ENCODE data around the gene SINHCAF.
"Not testable (repeated sequence)": the region's sequence is repeated elsewhere in the genome, so short reads cannot be mapped to it uniquely, and the experiment has no call there.

SINHCAF gene

GRCh38 chr12:31303466-31303865 lies 22.5 kb downstream of the SINHCAF start:
- DNase-seq, result no peak

GRCh38 chr12:31301311-31301710 lies 24.6 kb downstream of the SINHCAF start:
- DNase-seq, result no peak

DNA sequence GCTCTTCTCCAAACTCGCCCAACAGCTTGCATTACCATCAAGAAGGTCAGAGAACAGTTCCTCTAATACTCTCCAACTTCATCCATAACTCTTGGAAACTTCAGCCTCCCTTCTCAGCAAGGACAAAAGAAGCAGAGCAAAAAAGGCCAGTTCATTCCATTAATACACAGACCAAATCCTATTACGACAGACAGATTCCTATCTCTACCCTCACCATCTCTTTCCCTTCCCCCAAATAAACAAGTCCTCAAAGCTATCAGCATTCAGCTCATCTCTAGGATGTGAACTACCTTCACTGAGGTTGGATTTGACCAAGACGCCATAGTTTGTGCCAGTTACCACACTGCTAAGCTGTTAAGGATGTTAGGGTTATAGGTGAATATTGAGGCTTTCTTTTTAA lies 25.2 kb downstream of the SINHCAF start:
- no peak for DNase-seq

DNA sequence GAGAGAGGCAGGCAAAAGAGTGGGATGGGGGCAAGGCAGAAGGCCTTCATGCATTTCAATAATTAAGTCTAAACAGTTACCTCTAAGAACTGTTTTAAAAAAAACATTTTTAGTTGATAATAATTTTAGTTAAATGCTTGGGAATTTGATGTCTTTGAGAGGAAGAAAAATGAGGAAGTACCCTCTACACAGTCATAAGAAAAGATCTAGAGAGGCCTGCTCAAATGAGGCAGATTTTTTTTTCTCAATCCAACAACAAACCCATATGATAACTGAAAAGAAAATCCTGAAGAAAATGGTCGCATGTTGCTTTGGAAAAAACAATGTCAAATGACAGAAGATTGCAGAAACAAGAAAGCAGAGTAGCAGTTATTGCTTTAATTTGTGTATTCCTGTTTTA lies 25.6 kb downstream of the SINHCAF start:
- no peak for DNase-seq

DNA sequence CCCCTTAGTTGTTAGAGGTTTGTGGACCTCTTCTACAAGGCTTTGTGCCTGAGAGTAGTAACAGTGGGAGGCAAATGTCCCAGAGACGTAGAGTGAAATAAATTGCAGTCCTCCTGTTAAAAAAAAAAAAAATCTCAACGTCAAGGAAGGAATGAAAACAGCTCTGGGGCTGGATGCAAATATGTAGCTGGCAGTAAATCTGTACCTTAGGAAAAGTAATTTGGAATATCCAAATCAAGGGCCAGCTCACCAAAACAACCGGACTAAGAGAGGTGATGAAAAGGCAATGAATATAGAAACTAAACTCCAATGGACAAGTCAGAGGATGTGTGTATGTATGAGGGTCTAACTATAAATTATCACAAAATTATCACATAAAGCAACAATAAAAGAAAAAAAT lies 27.0 kb downstream of the SINHCAF start:
- DNase-seq, result no peak

GRCh38 chr12:31298515-31298910 lies 27.4 kb downstream of the SINHCAF start:
- no peak for DNase-seq

- DNase-seq, result no peak
These were observed 28.1 kb downstream of the SINHCAF start for GRCh38 chr12:31297572-31298514.

DNA sequence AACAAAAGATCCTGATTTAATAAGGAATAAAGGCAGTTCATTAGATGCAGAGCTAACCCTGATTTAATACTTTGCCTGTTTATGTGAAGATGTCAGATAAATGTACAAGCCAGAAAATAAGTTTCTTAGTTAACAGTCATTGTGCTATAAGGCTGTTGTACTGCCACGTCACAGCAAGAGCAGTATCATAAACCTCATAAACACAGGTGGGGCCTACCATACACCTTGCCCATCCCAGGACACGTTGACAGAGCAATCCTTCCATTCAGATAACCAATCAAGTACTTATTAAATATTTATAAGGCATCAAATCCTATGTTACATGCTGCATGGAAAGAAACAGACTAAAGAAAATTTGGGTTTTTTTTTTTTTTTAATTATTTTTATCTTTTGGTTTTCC lies 36.5 kb downstream of the SINHCAF start:
- DNase-seq, result no peak

DNA sequence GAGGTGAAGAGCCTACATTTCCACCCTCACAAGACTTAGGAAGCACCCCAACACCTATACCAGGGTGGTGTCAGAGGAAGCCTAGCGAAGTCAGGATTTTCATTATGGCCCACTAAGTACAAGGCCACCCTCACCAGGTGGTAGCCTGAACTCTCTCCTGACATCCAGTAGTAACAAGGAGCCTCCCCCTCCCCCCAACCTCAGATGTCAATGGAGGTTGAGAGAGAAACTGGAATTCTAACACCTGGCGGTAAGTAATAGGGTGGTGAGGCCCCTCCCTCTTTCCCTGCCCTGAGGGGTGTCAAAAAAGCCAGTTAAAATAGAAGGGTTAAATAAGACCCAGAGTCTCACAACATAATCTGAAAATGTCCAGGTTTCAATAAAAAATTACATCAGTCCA lies 37.6 kb downstream of the SINHCAF start:
- DNase-seq, result no peak

- DNase-seq, result no peak
These were observed 45.8 kb downstream of the SINHCAF start for GRCh38 chr12:31280183-31280582.

GRCh38 chr12:31279390-31279924 lies 46.5 kb downstream of the SINHCAF start:
- no peak for DNase-seq

DNA sequence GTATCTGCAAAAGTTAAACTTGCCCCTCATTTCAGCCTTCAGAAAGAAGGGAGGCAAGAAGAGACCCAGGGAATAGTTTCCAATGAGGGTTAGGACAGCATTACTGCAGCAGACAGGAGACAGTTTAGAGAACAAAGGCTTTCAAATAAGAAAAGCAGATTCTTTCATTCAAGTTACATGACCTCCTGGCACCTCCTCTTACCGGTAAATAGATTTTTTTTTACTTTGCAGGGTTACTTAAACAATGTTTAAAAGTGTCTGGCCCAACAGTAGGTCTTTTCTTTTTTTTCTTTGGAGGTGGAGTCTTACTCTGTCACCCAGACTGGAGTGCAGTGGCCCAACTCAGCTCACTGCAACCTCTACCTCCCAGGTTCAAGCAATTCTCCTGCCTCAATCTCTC lies 47.1 kb downstream of the SINHCAF start:
- no peak for DNase-seq

DNA sequence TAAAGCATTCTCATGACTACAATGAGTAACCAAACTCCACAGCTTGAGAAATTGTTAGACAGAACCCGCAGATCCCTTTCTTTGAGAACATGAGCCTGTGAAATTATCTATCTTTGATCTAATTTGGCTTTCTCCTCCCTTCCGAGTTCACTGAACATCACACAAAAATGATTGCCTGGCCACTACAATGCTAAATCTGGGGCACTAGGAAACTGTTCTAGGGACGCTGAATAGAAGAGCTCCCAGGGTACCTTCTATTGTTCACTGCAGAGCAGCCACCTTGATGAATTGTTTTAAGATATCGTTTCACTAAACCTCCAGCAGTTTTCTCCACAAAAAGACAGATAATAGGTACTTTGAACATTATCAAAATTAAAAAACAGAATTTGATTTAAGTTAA lies 47.5 kb downstream of the SINHCAF start:
- no peak for DNase-seq

DNA sequence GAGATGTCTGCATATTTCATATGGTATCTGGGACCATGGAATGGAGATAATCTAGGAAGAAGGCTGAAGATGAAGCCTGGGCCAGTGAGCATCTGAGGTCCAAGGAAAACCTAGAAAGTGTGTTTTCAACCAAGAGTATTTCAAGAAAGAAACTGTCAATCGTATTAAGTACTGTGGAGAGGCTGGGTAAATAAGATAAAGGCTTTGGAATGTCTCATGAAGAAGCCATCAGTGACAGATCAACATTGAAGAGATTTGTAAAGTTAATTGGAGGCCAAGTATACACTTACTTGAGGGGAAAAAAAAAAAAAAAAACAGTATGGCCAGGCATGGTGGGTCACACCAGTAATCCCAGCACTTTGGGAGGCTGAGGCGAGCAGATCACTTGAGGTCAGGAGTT lies 48.9 kb downstream of the SINHCAF start:
- DNase-seq, result no peak

- DNase-seq, result no peak
These were observed 50.5 kb downstream of the SINHCAF start for GRCh38 chr12:31275491-31275890.

GRCh38 chr12:31274520-31275300 lies 51.2 kb downstream of the SINHCAF start:
- DNase-seq, result no peak

DNA sequence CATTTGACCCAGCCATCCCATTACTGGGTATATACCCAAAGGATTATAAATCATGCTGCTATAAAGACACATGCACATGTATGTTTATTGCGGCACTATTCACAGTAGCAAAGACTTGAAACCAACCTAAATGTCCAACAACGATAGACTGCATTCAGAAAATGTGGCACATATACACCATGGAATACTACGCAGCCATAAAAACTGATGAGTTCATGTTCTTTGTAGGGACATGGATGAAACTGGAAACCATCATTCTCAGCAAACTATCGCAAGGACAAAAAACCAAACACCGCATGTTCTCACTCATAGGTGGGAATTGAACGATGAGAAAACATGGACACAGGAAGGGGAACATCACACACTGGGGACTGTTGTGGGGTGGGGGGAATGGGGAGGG lies 52.2 kb downstream of the SINHCAF start:
- not testable (repeated sequence) for DNase-seq

- DNase-seq, result no peak
These were observed 53.2 kb downstream of the SINHCAF start for GRCh38 chr12:31272607-31273225.

DNA sequence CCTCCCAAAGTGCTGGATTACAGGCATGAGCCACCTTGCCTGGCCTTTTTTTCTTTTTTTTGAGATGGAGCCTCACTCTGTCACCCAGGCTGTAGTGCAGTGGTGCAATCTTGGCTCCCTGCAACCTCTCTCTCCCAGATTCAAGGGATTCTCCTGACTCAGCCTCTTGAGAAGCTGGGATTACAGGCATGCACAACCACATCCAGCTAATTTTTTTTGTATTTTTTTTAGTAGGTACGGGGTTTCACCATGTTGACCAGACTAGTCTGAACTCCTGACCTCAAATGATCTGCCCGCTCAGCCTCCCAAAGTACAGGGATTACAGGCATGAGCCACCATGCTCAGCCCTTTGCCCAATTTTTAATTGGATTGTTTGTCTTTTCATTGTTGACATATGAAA lies 58.0 kb downstream of the SINHCAF start:
- DNase-seq, result no peak

DNA sequence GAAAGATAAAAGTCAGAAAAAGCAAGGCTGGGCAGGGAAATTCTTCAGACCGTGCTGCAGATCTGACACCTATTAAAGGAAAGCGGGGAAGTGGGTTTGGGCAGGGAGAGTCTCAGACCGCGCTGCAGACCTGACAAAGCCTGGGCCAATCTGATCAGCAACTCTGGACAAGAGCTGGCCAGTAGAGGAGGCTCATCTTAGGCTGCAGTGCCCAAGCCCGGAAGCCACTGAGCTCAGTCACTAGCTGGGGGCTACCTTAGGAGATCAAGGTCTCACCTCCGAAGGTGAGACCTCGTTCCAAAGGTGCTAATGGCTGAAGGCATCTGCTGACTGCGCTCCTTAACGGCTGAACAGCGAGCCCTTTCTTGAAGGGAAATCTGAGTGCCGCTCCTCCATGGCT lies 60.2 kb downstream of the SINHCAF start:
- DNase-seq, result no peak

DNA sequence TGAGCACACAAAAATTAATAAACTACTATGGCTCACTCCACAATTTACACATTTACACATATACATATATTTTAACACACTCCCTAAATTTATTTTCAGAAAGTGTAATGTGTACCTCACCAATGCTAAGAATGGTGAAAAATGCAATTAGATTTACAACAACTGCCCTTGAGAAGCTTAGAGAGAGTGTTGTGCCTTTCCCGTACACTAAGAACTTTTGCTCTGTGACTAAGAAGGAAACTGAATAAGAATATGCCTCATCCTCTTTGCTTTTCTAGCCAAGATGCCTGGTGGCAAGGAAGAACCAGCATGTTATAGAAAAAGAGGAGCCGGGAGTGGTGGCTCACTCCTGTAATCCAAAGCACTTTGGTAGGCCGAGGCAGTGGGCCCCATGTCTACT lies 62.3 kb downstream of the SINHCAF start:
- DNase-seq, result no peak

GRCh38 chr12:31261744-31262143 lies 64.2 kb downstream of the SINHCAF start:
- no peak for DNase-seq

DNA sequence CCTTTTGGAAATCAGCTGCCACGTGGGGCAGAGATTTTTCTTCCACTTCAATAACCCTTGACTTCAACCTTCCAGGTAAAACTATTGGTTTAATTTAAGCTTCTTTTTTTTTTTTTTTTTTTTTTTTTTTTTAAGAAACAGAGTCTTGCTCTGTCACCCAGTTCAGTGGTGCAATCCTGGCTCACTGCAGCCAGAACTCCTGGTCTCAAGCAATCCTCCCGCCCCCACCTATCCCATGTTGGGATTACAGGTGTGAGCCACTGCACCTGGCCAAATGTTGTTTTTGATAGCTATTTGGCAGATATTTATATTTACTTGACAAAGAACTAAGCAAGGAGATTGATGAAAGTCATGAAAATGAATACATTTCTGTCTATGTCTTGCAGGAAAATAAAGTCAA lies 65.1 kb downstream of the SINHCAF start:
- no peak for DNase-seq

Data from CD4-positive, alpha-beta T cell treated with Interleukin-1 beta for 1 hour (primary cell).